PC-3 (cell line): ENCODE results near the gene CRYGA. TPM values are rescaled to one million over a fixed set of nuclear protein-coding genes. Genes with fewer than 3 reads are reported as not detected.
"Not testable (repeated sequence)": the region's sequence is repeated elsewhere in the genome, so short reads cannot be mapped to it uniquely, and the experiment has no call there.

Source experiments
- ATAC-seq: fragments of 200-7000 bp; cut with Tn5 transposase; 2 replicates; pipeline ENCODE4 v1.9.1; 2020; ENCODE audit warnings: mild to moderate bottlenecking, moderate library complexity
- BruUV-seq: library from RNA; stranded (reverse); fragments of 400-500 nt; replicated peaks from 2 replicates; lab custom pipeline; 2021; lab: Mats Ljungman, UMichigan
- CTCF ChIA-PET: fragments of 300-600 bp; sonication (Branson Sonifier 250); formaldehyde crosslinking; loops from one replicate; lab custom pipeline; 2022; ENCODE audit warnings: antibody characterized with exemption; lab: Charles Lee
- POLR2A ChIA-PET: fragments of 300-600 bp; sonication (Branson Sonifier 250); formaldehyde crosslinking; loops from one replicate; lab custom pipeline; 2022; ENCODE audit warnings: antibody characterized with exemption; ENCODE audit not compliant: unreplicated experiment; lab: Charles Lee
- DNase-seq: peaks from one replicate; pipeline ENCODE4 v3.0.0-alpha.2; 2015
- H2AFZ ChIP-seq: fragments of 300-600 bp; sonication (generic); 2 replicates; pipeline ENCODE4 v1.6.0; 2016; ENCODE audit warnings: antibody characterized with exemption, low read length
- H3F3A ChIP-seq: fragments of 300-600 bp; sonication (generic); one replicate; pipeline ENCODE4 v1.6.0; 2017; ENCODE audit warnings: antibody characterized with exemption, low read length, control low read depth, mild to moderate bottlenecking; ENCODE audit not compliant: unreplicated experiment
- H3K27ac ChIP-seq: fragments of 300-600 bp; sonication (generic); 2 replicates; pipeline ENCODE4 v1.5.1; 2016; ENCODE audit warnings: mild to moderate bottlenecking, low read length
- H3K27me3 ChIP-seq: fragments of 300-600 bp; sonication (generic); 2 replicates; pipeline ENCODE4 v1.6.1; 2016; ENCODE audit warnings: low read length, mixed read lengths
- H3K36me3 ChIP-seq: fragments of 300-600 bp; sonication (generic); 2 replicates; pipeline ENCODE4 v1.6.1; 2016; ENCODE audit warnings: low read depth, mixed run types, low read length, mixed read lengths
- H3K4me1 ChIP-seq: fragments of 300-600 bp; sonication (generic); 2 replicates; pipeline ENCODE4 v1.5.1; 2016; ENCODE audit warnings: low read length; ENCODE audit not compliant: insufficient read depth
- H3K4me2 ChIP-seq: fragments of 300-600 bp; sonication (generic); 2 replicates; pipeline ENCODE4 v1.6.0; 2016; ENCODE audit warnings: low read length
- H3K4me3 ChIP-seq: fragments of 300-600 bp; sonication (generic); 2 replicates; pipeline ENCODE4 v1.5.1; 2016; ENCODE audit warnings: mild to moderate bottlenecking, low read length, mixed read lengths
- H3K79me2 ChIP-seq: fragments of 300-600 bp; sonication (generic); 2 replicates; pipeline ENCODE4 v1.6.1; 2017; ENCODE audit warnings: low read length, mixed read lengths
- H3K9ac ChIP-seq: fragments of 300-600 bp; sonication (generic); 2 replicates; pipeline ENCODE4 v1.6.0; 2016; ENCODE audit warnings: mild to moderate bottlenecking, low read length
- H3K9me2 ChIP-seq: fragments of 300-600 bp; sonication (generic); replicated peaks from 2 replicates; pipeline ENCODE4 v1.6.1; 2016; ENCODE audit warnings: mixed run types, low read length, mixed read lengths
- H3K9me3 ChIP-seq: fragments of 300-600 bp; sonication (generic); 2 replicates; pipeline ENCODE4 v1.6.1; 2016; ENCODE audit warnings: low read length, mixed read lengths
- H4K20me1 ChIP-seq: fragments of 300-600 bp; sonication (generic); 2 replicates; pipeline ENCODE4 v1.6.1; 2016; ENCODE audit warnings: low read length, mixed read lengths
- EZH2 ChIP-seq: fragments of 300-600 bp; sonication (generic); IDR thresholded peaks from one replicate; pipeline ENCODE4 v1.6.1; 2017; ENCODE audit warnings: antibody characterized with exemption, mild to moderate bottlenecking, low read length; ENCODE audit not compliant: unreplicated experiment
- EZH2phosphoT487 ChIP-seq: fragments of 300-600 bp; sonication (generic); IDR thresholded peaks from 2 replicates; pipeline ENCODE4 v1.6.1; 2018; ENCODE audit warnings: mild to moderate bottlenecking, antibody characterized with exemption, low read length, borderline replicate concordance
- intact Hi-C: fragments of 100-400 bp; cut with micrococcal nuclease; formaldehyde crosslinking; loops from 2 replicates; pipeline ENCODE4 v1.9.0; 2023
- total RNA-seq: library from RNA; depleted of rRNA; stranded (reverse); fragments of >200 nt; gene quantifications from 2 replicates; pipeline ENCODE4 v1.2.3, GENCODE V29; 2014
- TF ChIP-seq, protein P1 (sequence below): fragments of 300-600 bp; sonication (generic); conservative IDR thresholded peaks from 2 replicates; pipeline ENCODE4 v1.5.1; 2017; ENCODE audit warnings: antibody characterized with exemption, low read depth, mild to moderate bottlenecking, low read length

CRYGA gene
- total RNA-seq, 1 experiment from 2014 or later: not detected

GRCh38 chr2:208142240-208142924 is 21.0 kb downstream of the CRYGA start:
- Histone ChIP-seq H2AFZ (no peak overlapping the region), H3K9ac (no peak overlapping the region), H3K27ac (no peak overlapping the region), H3K79me2 (no peaks in the 10 kb centered on the region), H3K9me2 (no peaks in the 10 kb centered on the region), H3K4me2 (no peak overlapping the region), H3K4me3 (no peak overlapping the region), H3K36me3 (no peaks in the 10 kb centered on the region), H3K4me1 (peaks cover 6% of the 10 kb centered on the region; the same call in 1 of the 2 replicates), H3F3A (no peaks in the 10 kb centered on the region), H3K9me3 (no peaks in the 10 kb centered on the region), H4K20me1 (no peaks in the 10 kb centered on the region), H3K27me3 (no peaks in the 10 kb centered on the region)
- DNase-seq: peak; percentile 52
- no TSS peak for BruUV-seq
- peak; percentile 42; the same call in 1 of the 2 replicates for ATAC-seq
- CTCF ChIA-PET: no interaction called here
- POLR2A ChIA-PET: no interaction called here
- no peak for TF ChIP-seq EZH2phosphoT487
- TF ChIP-seq, protein P1, sequence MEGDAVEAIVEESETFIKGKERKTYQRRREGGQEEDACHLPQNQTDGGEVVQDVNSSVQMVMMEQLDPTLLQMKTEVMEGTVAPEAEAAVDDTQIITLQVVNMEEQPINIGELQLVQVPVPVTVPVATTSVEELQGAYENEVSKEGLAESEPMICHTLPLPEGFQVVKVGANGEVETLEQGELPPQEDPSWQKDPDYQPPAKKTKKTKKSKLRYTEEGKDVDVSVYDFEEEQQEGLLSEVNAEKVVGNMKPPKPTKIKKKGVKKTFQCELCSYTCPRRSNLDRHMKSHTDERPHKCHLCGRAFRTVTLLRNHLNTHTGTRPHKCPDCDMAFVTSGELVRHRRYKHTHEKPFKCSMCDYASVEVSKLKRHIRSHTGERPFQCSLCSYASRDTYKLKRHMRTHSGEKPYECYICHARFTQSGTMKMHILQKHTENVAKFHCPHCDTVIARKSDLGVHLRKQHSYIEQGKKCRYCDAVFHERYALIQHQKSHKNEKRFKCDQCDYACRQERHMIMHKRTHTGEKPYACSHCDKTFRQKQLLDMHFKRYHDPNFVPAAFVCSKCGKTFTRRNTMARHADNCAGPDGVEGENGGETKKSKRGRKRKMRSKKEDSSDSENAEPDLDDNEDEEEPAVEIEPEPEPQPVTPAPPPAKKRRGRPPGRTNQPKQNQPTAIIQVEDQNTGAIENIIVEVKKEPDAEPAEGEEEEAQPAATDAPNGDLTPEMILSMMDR: no peak
- no peak for TF ChIP-seq EZH2
- intact Hi-C loops: no loop called here

- TF ChIP-seq, protein P1: no peak
- TF ChIP-seq EZH2phosphoT487 (no peak), EZH2 (no peak)
- Histone ChIP-seq H3K4me3 (no peak overlapping the region), H3K9me2 (no peaks in the 10 kb centered on the region), H4K20me1 (no peaks in the 10 kb centered on the region), H3F3A (no peaks in the 10 kb centered on the region), H2AFZ (no peak overlapping the region), H3K9me3 (no peaks in the 10 kb centered on the region), H3K4me2 (no peak overlapping the region), H3K36me3 (no peaks in the 10 kb centered on the region), H3K27ac (no peak overlapping the region), H3K4me1 (peaks cover 13% of the 10 kb centered on the region), H3K9ac (no peak overlapping the region), H3K79me2 (no peaks in the 10 kb centered on the region), H3K27me3 (no peaks in the 10 kb centered on the region)
- intact Hi-C loops: no loop called here
- POLR2A ChIA-PET: no interaction called here
- no TSS peak for BruUV-seq
- CTCF ChIA-PET: no interaction called here
- ATAC-seq: no peak
- no peak for DNase-seq
Measured at GRCh38 chr2:208139447-208139846, 23.9 kb downstream of the CRYGA start.

DNA sequence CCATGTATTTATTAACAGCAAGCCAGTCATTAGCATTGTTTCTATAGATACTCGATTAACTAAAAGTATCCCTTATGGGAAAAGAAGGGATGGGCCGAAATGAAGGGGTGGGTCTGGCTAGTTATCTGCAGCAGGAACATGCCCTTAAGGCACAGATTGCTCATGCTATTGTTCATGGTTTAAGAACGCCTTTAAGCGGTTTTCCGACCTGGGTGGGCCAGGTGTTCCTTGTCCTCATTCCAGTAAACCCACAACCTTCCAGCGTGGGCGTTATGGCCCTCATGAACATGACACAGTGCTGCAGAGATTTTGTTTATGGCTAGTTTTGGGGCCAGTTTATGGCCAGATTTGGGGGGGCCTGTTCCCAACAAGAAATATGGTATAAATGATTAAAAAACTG is 25.1 kb downstream of the CRYGA start:
- H3K79me2 ChIP-seq, H3K9me3 ChIP-seq, intact Hi-C loops, H3F3A ChIP-seq, BruUV-seq, H3K36me3 ChIP-seq, CTCF ChIA-PET, H3K4me2 ChIP-seq, ATAC-seq, H3K9me2 ChIP-seq, H2AFZ ChIP-seq, DNase-seq, H4K20me1 ChIP-seq, H3K27ac ChIP-seq, H3K27me3 ChIP-seq, POLR2A ChIA-PET, H3K9ac ChIP-seq, H3K4me3 ChIP-seq: not testable (repeated sequence)
- H3K4me1 ChIP-seq: peaks cover 13% of the 10 kb centered on the region
